Smooth muscle cell (in vitro differentiated cells): ENCODE measurements around the gene CD1C. TPM values are rescaled to one million over a fixed set of nuclear protein-coding genes. Genes with fewer than 3 reads are reported as not detected.
"Not testable (repeated sequence)": the region's sequence is repeated elsewhere in the genome, so short reads cannot be mapped to it uniquely, and the experiment has no call there.

ENCODE experiments used
- DNase-seq: peaks from one replicate; lab custom pipeline; 2025; ENCODE audit not compliant: unreplicated experiment; lab: John Stamatoyannopoulos, UW
- H2AFZ ChIP-seq: fragments of 200-600 bp; sonication (generic); 2 replicates; pipeline ENCODE4 v1.6.0; 2016; ENCODE audit warnings: antibody characterized with exemption, low read depth, mild to moderate bottlenecking
- H3F3A ChIP-seq: fragments of 200-600 bp; sonication (generic); 2 replicates; pipeline ENCODE4 v1.6.0; 2017; ENCODE audit warnings: antibody characterized with exemption, low read depth
- H3K27ac ChIP-seq: fragments of 200-600 bp; sonication (generic); 2 replicates; pipeline ENCODE4 v1.5.1; 2016; ENCODE audit warnings: low read depth, mild to moderate bottlenecking
- H3K27me3 ChIP-seq: fragments of 200-600 bp; sonication (generic); 2 replicates; pipeline ENCODE4 v1.6.1; 2016; ENCODE audit warnings: low read depth, mild to moderate bottlenecking
- H3K36me3 ChIP-seq: fragments of 200-600 bp; sonication (generic); 2 replicates; pipeline ENCODE4 v1.5.1; 2016; ENCODE audit warnings: low read depth
- H3K4me1 ChIP-seq: fragments of 200-600 bp; sonication (generic); 2 replicates; pipeline ENCODE4 v1.5.1; 2016; ENCODE audit warnings: low read depth
- H3K4me2 ChIP-seq: fragments of 200-600 bp; sonication (generic); 2 replicates; pipeline ENCODE4 v1.6.0; 2016; ENCODE audit warnings: mild to moderate bottlenecking
- H3K4me3 ChIP-seq: fragments of 200-600 bp; sonication (generic); 2 replicates; pipeline ENCODE4 v1.5.1; 2016; ENCODE audit warnings: mild to moderate bottlenecking
- H3K79me2 ChIP-seq: fragments of 200-600 bp; sonication (generic); 2 replicates; pipeline ENCODE4 v1.6.0; 2016; ENCODE audit warnings: low read depth, mild to moderate bottlenecking
- H3K9ac ChIP-seq: fragments of 200-600 bp; sonication (generic); 2 replicates; pipeline ENCODE4 v1.6.0; 2016; ENCODE audit warnings: low read depth
- H3K9me3 ChIP-seq: fragments of 200-600 bp; sonication (generic); replicated peaks from 2 replicates; pipeline ENCODE4 v1.5.1; 2016; ENCODE audit warnings: low read depth
- H4K20me1 ChIP-seq: fragments of 200-600 bp; sonication (generic); 2 replicates; pipeline ENCODE4 v1.6.0; 2016; ENCODE audit warnings: low read depth
- CTCF ChIP-seq: fragments of 200-600 bp; sonication (generic); IDR thresholded peaks from 2 replicates; pipeline ENCODE4 v1.5.1; 2017; ENCODE audit warnings: borderline replicate concordance, mild to moderate bottlenecking, antibody characterized with exemption; ENCODE audit not compliant: insufficient read depth, poor library complexity, severe bottlenecking
- WGBS: methylation state at CpG from one replicate; pipeline ENCODE4 v1.1.7; 2016; ENCODE audit warnings: low lambda C conversion rate; 5-methylcytosine and 5-hydroxymethylcytosine counted together
- polyA plus RNA-seq: library from polyadenylated mRNA; unstranded; fragments of >200 nt; fragmentation: Nextera tagmentation; extraction: Ambion mirVana; gene quantifications from 2 replicates; pipeline ENCODE4 v1.2.1, GENCODE V29; 2016
- total RNA-seq: library from RNA; depleted of rRNA; stranded (reverse); fragments of >200 nt; gene quantifications from 2 replicates; pipeline ENCODE4 v1.2.3, GENCODE V29; 2014

CD1C gene
- total and polyA plus RNA-seq, 2 experiments from 2014 or later: not detected

GRCh38 chr1:158257888-158258287 is 31.8 kb upstream of the CD1C start:
- no peaks in the 10 kb centered on the region for H3K79me2 ChIP-seq
- H3K9me3 ChIP-seq: no peaks in the 10 kb centered on the region
- H3K27ac ChIP-seq: no peak overlapping the region
- no peaks in the 10 kb centered on the region for H4K20me1 ChIP-seq
- no peaks in the 10 kb centered on the region for H3K36me3 ChIP-seq
- no peaks in the 10 kb centered on the region for H3F3A ChIP-seq
- H3K4me2 ChIP-seq: no peak overlapping the region
- no peak overlapping the region for H3K9ac ChIP-seq
- TF ChIP-seq CTCF: no peak
- no peak overlapping the region for H3K4me3 ChIP-seq
- H3K4me1 ChIP-seq: no peaks in the 10 kb centered on the region
- no peak for DNase-seq
- H3K27me3 ChIP-seq: no peaks in the 10 kb centered on the region
- no peak overlapping the region for H2AFZ ChIP-seq
- WGBS: 92% methylated on average over 2 of the region's 2 CpGs

- no peak for DNase-seq
- Histone ChIP-seq H3K9ac (no peak overlapping the region), H3K4me3 (no peak overlapping the region), H3K4me1 (no peaks in the 10 kb centered on the region), H3F3A (no peaks in the 10 kb centered on the region), H3K9me3 (no peaks in the 10 kb centered on the region), H3K27ac (no peak overlapping the region), H4K20me1 (no peaks in the 10 kb centered on the region), H2AFZ (no peak overlapping the region), H3K36me3 (no peaks in the 10 kb centered on the region), H3K4me2 (no peak overlapping the region), H3K79me2 (no peaks in the 10 kb centered on the region), H3K27me3 (no peaks in the 10 kb centered on the region)
- 82% methylated on average over 1 of the region's 1 CpG for WGBS
- no peak for TF ChIP-seq CTCF
These were observed 30.6 kb upstream of the CD1C start for GRCh38 chr1:158259117-158259516.

- H3K9me3 ChIP-seq: no peaks in the 10 kb centered on the region
- no peaks in the 10 kb centered on the region for H3K27me3 ChIP-seq
- no peaks in the 10 kb centered on the region for H3K4me1 ChIP-seq
- no peaks in the 10 kb centered on the region for H4K20me1 ChIP-seq
- H3K9ac ChIP-seq: no peak overlapping the region
- H3K36me3 ChIP-seq: no peaks in the 10 kb centered on the region
- H3F3A ChIP-seq: no peaks in the 10 kb centered on the region
- TF ChIP-seq CTCF: no peak
- DNase-seq: no peak
- H2AFZ ChIP-seq: no peak overlapping the region
- H3K27ac ChIP-seq: no peak overlapping the region
- H3K4me2 ChIP-seq: no peak overlapping the region
- H3K79me2 ChIP-seq: no peaks in the 10 kb centered on the region
- H3K4me3 ChIP-seq: no peak overlapping the region
These were observed 17.0 kb upstream of the CD1C start for GRCh38 chr1:158272681-158273080.

GRCh38 chr1:158274797-158275196 is 14.9 kb upstream of the CD1C start:
- Histone ChIP-seq H3F3A (no peaks in the 10 kb centered on the region), H3K36me3 (no peaks in the 10 kb centered on the region), H3K9me3 (no peaks in the 10 kb centered on the region), H3K4me3 (no peak overlapping the region), H3K79me2 (no peaks in the 10 kb centered on the region), H3K4me1 (no peaks in the 10 kb centered on the region), H3K27me3 (no peaks in the 10 kb centered on the region), H2AFZ (no peak overlapping the region), H3K9ac (no peak overlapping the region), H3K4me2 (no peak overlapping the region), H3K27ac (no peak overlapping the region), H4K20me1 (no peaks in the 10 kb centered on the region)
- DNase-seq: no peak
- WGBS: 85% methylated on average over 5 of the region's 5 CpGs
- no peak for TF ChIP-seq CTCF

- H3K4me3 ChIP-seq, DNase-seq, H3K27ac ChIP-seq, H3K36me3 ChIP-seq, H3K4me2 ChIP-seq, H3K9ac ChIP-seq, H3K4me1 ChIP-seq, H3K79me2 ChIP-seq, H3F3A ChIP-seq, H3K9me3 ChIP-seq, H2AFZ ChIP-seq, H4K20me1 ChIP-seq, H3K27me3 ChIP-seq: not testable (repeated sequence)
- WGBS: 87% methylated on average over 2 of the region's 2 CpGs
These were observed 7.3 kb upstream of the CD1C start for GRCh38 chr1:158282421-158282820.
